Activated CD8-positive, alpha-beta T cell treated with anti-CD3 and anti-CD28 coated beads for 36 hours (primary cell): ENCODE data around the gene CDKN2B. TPM values are rescaled to one million over a fixed set of nuclear protein-coding genes. Genes with fewer than 3 reads are reported as not detected.
"Not testable (repeated sequence)": the region's sequence is repeated elsewhere in the genome, so short reads cannot be mapped to it uniquely, and the experiment has no call there.

ENCODE experiments used
- ATAC-seq: fragments of 200-7000 bp; cut with Tn5 transposase; one replicate; pipeline ENCODE4 v1.10.0; 2021; ENCODE audit warnings: mild to moderate bottlenecking, moderate library complexity
- CTCF ChIA-PET: fragments of 350-600 bp; sonication (Branson Sonifier 250); formaldehyde crosslinking; loops from one replicate; lab custom pipeline; 2021; ENCODE audit warnings: antibody characterized with exemption; lab: Charles Lee
- POLR2A ChIA-PET: fragments of 350-600 bp; sonication (Branson Sonifier 250); formaldehyde crosslinking; loops from one replicate; lab custom pipeline; 2021; ENCODE audit warnings: antibody characterized with exemption; lab: Charles Lee
- DNase-seq: peaks from one replicate; pipeline ENCODE4 v3.0.0-alpha.2; 2020
- H3K27ac Mint-ChIP-seq: one replicate; pipeline ENCODE4 v1.8.0; 2021; ENCODE audit warnings: mild to moderate bottlenecking, mixed read lengths
- H3K27me3 Mint-ChIP-seq: one replicate; pipeline ENCODE4 v1.8.0; 2021; ENCODE audit warnings: mixed read lengths
- H3K36me3 Mint-ChIP-seq: one replicate; pipeline ENCODE4 v1.8.0; 2021; ENCODE audit warnings: low read depth, mixed read lengths
- H3K4me1 Mint-ChIP-seq: one replicate; pipeline ENCODE4 v1.8.0; 2021; ENCODE audit warnings: low read depth, mixed read lengths
- H3K4me3 Mint-ChIP-seq: one replicate; pipeline ENCODE4 v1.8.0; 2021; ENCODE audit warnings: mild to moderate bottlenecking, moderate library complexity, mixed read lengths
- H3K9me3 Mint-ChIP-seq: one replicate; pipeline ENCODE4 v1.8.0; 2021; ENCODE audit warnings: mixed read lengths
- intact Hi-C: fragments of 100-400 bp; cut with micrococcal nuclease; formaldehyde crosslinking; loops from one replicate; pipeline ENCODE4 v1.10.0; 2022
- total RNA-seq, 2 experiments: library from RNA; stranded (reverse); gene quantifications; one replicate each; pipeline ENCODE4 v1.2.3, GENCODE V29; 2021
- TF ChIP-seq, protein P1 (sequence below): fragments of 200-600 bp; IDR thresholded peaks from one replicate; pipeline ENCODE4 v1.8.0; 2022; ENCODE audit warnings: antibody characterized with exemption, mild to moderate bottlenecking

CDKN2B gene
- total RNA-seq, 2 experiments from 2014 or later: not detected

DNA sequence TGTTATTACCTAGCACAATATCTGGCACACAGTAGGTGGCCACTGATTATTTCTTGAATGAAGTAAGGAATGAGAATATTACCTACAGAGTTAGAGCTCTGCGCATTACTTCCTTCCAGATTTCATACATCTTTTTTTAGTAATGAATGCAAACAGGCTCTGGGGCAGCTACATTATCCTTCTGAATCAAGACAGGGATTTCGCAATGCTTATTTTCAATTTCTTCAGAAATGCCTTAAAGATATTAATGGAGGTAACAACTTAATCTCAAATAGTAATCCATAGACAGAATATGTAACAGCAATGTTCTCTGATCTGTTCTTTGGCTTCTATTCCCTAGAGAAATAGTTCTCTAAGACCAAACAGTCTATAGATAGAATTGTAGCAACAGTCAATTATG, 47.5 kb downstream of the CDKN2B start:
- no peak for DNase-seq
- Mint-ChIP-seq H3K27me3 (peaks cover 57% of the 10 kb centered on the region), H3K27ac (no peak overlapping the region), H3K36me3 (no peaks in the 10 kb centered on the region), H3K4me1 (peaks cover 3% of the 10 kb centered on the region), H3K4me3 (no peak overlapping the region), H3K9me3 (peaks cover 3% of the 10 kb centered on the region)
- TF ChIP-seq, protein P1, sequence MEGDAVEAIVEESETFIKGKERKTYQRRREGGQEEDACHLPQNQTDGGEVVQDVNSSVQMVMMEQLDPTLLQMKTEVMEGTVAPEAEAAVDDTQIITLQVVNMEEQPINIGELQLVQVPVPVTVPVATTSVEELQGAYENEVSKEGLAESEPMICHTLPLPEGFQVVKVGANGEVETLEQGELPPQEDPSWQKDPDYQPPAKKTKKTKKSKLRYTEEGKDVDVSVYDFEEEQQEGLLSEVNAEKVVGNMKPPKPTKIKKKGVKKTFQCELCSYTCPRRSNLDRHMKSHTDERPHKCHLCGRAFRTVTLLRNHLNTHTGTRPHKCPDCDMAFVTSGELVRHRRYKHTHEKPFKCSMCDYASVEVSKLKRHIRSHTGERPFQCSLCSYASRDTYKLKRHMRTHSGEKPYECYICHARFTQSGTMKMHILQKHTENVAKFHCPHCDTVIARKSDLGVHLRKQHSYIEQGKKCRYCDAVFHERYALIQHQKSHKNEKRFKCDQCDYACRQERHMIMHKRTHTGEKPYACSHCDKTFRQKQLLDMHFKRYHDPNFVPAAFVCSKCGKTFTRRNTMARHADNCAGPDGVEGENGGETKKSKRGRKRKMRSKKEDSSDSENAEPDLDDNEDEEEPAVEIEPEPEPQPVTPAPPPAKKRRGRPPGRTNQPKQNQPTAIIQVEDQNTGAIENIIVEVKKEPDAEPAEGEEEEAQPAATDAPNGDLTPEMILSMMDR: no peak
- intact Hi-C loops: no loop called here
- no peak for ATAC-seq
- ChIA-PET POLR2A (no interaction called here), CTCF (interaction anchor here (3.3 kb wide), 1 partner anchor 48 kb away, joined by 16 read pairs; the partner anchor contains the start of gene CDKN2B)

DNA sequence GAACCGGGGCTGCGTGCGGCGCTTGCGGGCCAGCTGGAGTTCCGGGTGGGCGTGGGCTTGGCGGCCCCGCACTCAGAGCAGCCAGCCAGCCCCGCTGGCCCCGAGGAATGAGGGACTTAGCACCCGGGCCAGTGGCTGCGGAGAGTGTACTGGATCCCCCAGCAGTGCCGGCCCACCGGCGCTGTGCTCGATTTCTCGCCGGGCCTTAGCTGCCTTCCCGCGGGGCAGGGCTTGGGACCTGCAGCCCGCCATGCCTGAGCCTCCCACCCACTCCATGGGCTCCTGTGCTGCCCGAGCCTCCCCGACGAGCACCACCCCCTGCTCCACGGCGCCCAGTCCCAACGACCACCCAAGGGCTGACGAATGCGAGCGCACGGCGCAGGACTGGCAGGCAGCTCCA, 49.8 kb downstream of the CDKN2B start:
- intact Hi-C loops, POLR2A ChIA-PET, DNase-seq, H3K4me1 Mint-ChIP-seq, H3K36me3 Mint-ChIP-seq, ATAC-seq, H3K9me3 Mint-ChIP-seq, H3K4me3 Mint-ChIP-seq, H3K27ac Mint-ChIP-seq: not testable (repeated sequence)
- CTCF ChIA-PET: interaction anchor here (3.3 kb wide), 1 partner anchor 50 kb away, joined by 16 read pairs; the partner anchor contains the start of gene CDKN2B
- peaks cover 41% of the 10 kb centered on the region for H3K27me3 Mint-ChIP-seq

DNA sequence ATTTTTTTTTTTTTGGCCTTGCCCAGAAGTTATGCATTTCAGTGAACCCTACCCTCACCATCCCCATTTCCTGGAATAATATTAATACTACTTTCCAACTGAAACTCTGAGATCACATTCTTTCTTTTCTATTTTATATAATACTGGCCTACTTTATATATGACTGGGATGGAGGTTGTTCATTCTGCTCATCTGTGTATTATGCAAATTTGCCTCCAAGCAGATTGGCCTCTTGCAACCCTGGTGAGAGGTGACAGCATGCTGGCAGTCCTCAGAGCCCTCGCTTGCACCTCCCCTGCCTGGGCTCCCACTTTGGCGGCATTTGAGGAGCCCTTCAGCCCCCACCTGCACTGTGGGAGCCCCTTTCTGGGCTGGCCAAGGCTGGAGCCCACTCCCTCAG, 50.3 kb downstream of the CDKN2B start:
- Mint-ChIP-seq H3K4me1 (no peaks in the 10 kb centered on the region), H3K27ac (no peak overlapping the region), H3K27me3 (peaks cover 37% of the 10 kb centered on the region), H3K36me3 (no peaks in the 10 kb centered on the region), H3K4me3 (no peak overlapping the region), H3K9me3 (peaks cover 3% of the 10 kb centered on the region)
- intact Hi-C loops: no loop called here
- no peak for ATAC-seq
- CTCF ChIA-PET: no interaction called here
- POLR2A ChIA-PET: no interaction called here
- DNase-seq: no peak
- TF ChIP-seq, protein P1: no peak

Other genes with a start within 250 kb of the CDKN2B start
- 10 to 100 TPM; 70.2 to 73.9 TPM for gene MTAP, start 206.7 kb downstream of the CDKN2B start, total RNA-seq
- gene CDKN2A, start 14.9 kb downstream of the CDKN2B start, total RNA-seq: 1 to 10 TPM; 2.1 to 2.5 TPM
- gene CDKN2B-AS1, start 14.5 kb downstream of the CDKN2B start, total RNA-seq: under 1 TPM; 0.41 to 0.81 TPM